Stimulated activated naive CD4-positive, alpha-beta T cell (primary cell): ENCODE data around the gene NOPCHAP1.
"Not testable (repeated sequence)": the region's sequence is repeated elsewhere in the genome, so short reads cannot be mapped to it uniquely, and the experiment has no call there.

Experiments
- DNase-seq, 6 experiments: peaks; one replicate each; lab custom pipeline; 2025; lab: John Stamatoyannopoulos, UW

NOPCHAP1 gene

GRCh38 chr12:104964856-104965205 is 21.3 kb upstream of the NOPCHAP1 start:
- DNase-seq = no peak

DNA sequence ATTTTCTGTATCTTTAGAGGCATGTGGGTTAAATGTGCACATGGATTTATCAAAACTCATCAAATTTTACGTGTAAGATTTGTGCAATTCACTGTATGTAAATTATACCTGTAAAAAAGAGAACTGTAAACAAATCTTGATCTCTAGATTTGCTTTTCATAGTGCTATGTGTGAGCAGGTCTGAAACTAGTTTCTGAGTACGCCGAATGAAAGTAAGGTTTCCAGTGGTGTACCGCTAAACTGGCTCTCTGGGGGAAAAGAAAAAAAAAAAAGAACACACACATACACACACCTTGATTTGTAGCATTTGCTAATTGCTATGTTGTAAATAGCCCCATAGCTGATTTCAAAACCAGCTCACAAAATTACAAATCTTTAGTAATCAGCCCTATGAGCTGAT is 19.4 kb upstream of the NOPCHAP1 start:
- DNase-seq = no peak

DNA sequence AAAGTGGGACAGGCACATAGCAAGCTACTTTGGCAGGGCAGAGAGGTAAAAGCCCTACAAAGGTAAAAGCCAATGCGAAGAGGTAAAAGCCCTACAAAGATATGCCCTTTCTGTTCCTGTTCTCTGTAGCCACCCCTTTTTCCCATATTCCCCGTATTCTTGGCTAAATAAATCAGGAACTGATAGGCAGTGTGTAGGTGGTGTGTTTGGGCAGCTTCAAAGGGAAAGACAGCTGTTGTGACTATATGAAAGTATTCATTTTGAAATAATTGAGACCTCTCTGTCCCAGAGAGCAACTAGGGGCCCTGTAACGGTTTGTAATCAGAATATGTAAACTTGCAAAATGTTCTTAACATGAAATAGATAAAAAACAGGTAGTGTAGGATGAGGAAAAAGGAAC is 16.8 kb upstream of the NOPCHAP1 start:
- DNase-seq = no peak

GRCh38 chr12:104971306-104971705 is 14.8 kb upstream of the NOPCHAP1 start:
- no peak for DNase-seq

DNA sequence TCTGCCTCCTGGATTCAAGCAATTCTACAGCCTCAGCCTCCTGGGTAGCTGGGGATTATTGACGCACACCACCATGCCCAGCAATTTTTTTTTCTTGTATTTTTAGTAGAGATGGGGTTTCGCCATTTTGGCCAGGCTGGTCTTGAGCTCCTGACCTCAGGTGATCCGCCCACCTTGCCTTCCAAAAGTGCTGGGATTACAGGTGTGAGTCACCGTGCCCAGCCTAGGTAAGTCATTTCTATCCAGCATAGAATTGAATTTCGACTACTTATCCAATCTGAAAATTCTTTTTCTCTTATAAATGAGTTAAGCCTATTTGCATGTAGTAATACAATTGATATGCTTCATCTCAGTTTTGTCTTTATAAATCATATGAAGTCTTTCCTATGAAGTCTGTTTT is 12.9 kb upstream of the NOPCHAP1 start:
- no peak for DNase-seq

- no peak for DNase-seq
These were observed 11.4 kb upstream of the NOPCHAP1 start for GRCh38 chr12:104974626-104975290.

- no peak for DNase-seq
These were observed 10.4 kb upstream of the NOPCHAP1 start for GRCh38 chr12:104975587-104976343.

DNA sequence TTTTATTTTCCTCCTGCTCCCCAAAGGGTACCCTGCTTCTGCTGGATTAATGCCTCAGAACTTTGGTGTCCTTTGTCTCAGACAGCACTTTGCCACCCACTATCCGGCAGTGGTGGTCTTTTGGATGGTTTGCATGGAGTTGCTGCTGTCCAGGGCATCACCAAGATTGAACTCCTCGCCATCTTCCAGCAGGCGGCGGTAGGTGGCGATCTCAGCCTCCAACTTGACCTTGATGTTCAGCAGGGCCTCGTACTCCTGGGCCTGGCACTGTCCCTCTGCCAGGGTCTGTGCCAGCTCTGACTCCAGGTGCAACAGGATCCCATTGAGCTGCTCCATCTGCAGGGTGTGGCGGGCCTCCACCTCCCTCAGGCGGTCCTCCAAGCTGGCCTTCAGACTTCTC is 9.4 kb upstream of the NOPCHAP1 start:
- no peak for DNase-seq

GRCh38 chr12:104977688-104978087 is 8.4 kb upstream of the NOPCHAP1 start:
- not testable (repeated sequence) for DNase-seq

DNA sequence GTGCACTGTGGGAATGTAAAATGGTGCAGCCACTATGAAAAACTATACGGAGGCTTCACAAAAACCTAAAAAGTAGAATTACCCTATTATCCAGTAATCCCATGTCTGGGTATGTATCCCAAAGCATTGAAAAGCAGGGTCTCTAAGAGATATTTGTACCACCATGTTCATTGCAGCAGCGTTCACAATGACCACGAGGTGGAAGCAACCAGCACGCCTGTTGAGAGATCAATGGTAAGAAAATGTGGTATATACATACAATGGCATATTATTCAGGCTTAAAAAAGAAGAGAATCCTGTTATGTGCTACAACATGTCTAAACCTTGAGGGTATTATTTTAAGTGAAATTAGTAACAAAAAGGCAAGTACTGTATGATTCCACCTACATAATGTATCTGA is 910 bp upstream of the NOPCHAP1 start:
- no peak for DNase-seq

DNA sequence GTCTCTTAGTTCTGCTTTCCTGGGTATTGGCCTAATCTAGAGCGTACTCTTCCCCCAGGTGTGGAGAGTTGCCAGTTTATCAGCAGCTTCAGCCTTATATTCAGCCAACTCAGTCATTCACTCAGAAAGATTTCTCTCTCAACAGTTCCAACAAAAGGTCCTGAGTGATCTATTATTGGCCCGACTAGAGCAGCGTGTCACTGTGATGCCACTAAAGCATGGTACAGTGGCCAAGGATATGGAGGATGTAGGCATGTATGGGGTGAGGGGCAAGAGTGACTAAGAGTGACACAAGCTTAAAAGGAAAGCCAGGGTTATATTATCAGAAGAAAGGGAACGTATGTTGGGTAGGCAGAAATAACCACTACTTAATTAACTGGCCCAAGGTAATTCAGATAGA is 4.8 kb downstream of the NOPCHAP1 start:
- DNase-seq = no peak

GRCh38 chr12:104991565-104992128 is 5.5 kb downstream of the NOPCHAP1 start:
- no peak for DNase-seq

DNA sequence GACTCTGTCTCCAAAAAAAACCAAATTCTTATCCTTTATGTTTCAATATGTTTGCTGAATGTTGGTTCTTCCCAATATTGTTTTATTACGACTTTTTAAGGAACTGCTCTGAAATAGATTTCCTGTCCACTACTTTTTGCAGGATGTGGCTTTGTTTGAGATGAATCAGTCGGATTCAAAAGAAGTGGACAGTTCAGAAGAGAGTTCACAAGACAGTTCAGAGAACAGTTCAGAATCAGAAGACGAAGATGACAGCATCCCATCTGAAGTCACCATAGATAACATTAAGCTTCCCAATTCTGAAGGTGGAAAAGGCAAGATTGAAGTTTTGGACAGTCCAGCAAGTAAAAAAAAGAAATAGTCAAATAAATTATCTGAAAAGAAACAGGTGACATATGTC is 8.2 kb downstream of the NOPCHAP1 start:
- no peak for DNase-seq

GRCh38 chr12:104997541-104997940 is 11.4 kb downstream of the NOPCHAP1 start:
- DNase-seq = no peak

DNA sequence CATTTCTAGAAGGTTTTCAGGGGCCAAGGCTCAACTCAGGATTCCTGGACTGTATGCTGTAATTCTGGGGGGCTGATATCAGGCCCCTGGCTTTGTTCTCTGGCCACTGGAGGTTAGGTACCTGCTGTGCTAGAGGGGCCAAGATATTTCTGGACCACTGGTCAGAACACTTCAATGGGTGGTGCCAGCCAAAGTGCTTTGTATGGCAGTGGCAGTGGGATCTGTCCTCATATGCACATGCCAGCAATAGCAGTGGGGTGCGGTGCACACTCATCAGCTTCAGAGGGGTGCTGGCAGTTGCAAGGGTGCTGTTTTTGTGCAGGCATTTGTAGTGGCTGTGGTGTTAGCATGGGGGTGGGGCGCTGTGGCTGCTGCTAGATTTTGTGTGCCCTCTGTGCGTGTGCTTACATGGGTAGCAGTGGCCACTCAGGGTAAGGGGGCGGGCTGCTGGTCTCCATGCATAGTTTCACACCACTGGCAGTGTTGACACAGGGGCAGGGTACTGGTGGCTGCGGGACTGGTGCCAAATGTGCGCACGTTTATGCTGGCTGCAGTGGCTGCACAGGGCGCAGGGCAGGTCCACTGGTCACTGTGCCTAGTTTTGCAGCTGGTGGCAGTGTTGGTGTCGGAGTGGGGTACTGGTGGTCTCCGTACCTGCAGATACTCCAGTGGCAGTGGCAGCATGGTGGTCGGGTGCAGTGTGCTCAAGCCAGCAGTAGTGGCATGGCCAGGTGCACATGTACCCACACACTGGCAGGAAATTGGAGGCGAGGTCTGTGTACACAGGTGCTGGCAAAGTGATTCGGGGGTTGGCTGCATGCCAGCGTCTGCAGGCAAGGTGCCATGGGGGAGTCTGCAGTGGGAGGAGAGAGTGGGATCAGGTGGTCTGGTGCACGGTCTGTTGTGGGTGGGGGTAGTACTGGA is 12.6 kb downstream of the NOPCHAP1 start:
- no peak for DNase-seq

DNA sequence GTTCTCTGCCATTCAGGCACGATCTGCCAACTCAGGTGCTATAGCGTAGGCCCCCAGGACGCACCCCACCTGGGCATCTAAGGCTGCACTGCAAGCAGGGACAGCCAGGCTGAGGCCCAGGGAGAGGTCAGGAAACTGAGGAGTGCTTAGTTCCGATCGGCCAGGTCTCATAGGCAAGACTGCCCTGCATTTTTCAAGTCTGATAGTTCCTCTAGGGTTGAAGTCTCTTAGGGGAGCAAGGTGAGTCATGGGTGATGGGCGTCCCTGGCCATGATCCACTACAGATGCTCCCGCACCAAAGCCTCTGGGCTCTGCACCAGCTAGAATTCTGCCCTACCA is 13.2 kb downstream of the NOPCHAP1 start:
- no peak for DNase-seq

GRCh38 chr12:105001476-105001875 is 15.4 kb downstream of the NOPCHAP1 start:
- DNase-seq = no peak

GRCh38 chr12:105013892-105014291 is 27.8 kb downstream of the NOPCHAP1 start:
- DNase-seq = no peak

DNA sequence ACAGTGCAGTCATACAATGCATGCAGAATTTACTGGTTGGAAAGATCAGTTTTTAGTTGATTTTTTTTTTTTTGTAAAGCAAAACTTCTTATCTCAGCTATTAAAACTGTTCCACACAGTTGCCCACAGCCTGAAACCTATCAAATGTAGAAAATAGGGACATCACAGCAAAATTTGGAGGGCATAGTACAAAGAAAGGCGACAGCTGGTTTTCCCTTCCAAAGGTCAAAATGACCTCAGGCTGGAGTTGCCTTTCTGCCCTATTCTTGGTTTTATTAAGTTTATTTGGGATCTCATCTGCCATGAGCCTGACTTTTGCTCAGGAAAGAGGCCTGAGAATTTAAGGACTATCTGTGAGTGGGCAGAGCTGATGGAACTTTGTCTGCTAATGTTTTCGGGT is 28.5 kb downstream of the NOPCHAP1 start:
- no peak for DNase-seq

GRCh38 chr12:105015543-105015942 is 29.4 kb downstream of the NOPCHAP1 start:
- DNase-seq = no peak

DNA sequence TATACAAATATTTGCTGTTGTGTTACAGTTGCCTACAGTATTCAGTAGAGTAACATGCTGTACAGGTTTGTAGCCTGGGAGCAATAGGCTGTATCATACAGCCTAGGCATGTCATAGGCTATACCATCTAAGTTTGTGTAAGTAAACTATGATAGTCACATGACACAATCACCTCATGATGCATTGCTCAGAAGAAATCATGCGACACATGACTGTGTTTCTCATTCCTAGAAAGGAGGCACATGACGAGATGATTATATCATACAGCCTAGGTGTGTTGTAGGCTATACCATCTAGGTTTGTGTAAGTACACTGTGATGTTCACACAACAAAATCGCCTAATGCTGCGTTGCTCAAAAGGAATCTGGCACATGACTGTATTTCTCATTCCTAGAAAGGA is 31.9 kb downstream of the NOPCHAP1 start:
- DNase-seq = no peak

- DNase-seq = no peak
These were observed 32.7 kb downstream of the NOPCHAP1 start for GRCh38 chr12:105018776-105019175.
